Loucy (cell line): ENCODE results near the gene TM4SF1.

Source experiments
- H2AFZ ChIP-seq: fragments of 200-600 bp; sonication (generic); 2 replicates; pipeline ENCODE4 v1.6.0; 2016; ENCODE audit warnings: antibody characterized with exemption, mild to moderate bottlenecking, low read length, moderate library complexity
- H3F3A ChIP-seq: fragments of 200-600 bp; 2 replicates; pipeline ENCODE4 v1.6.0; 2016; ENCODE audit warnings: antibody characterized with exemption, low read depth, mild to moderate bottlenecking
- H3K27me3 ChIP-seq: fragments of 200-600 bp; sonication (generic); 2 replicates; pipeline ENCODE4 v1.6.1; 2014; ENCODE audit warnings: low read length, mild to moderate bottlenecking; ENCODE audit not compliant: insufficient read depth, poor library complexity, severe bottlenecking
- H3K36me3 ChIP-seq: fragments of 200-600 bp; sonication (generic); 2 replicates; pipeline ENCODE4 v1.6.1; 2016; ENCODE audit warnings: low read length; ENCODE audit not compliant: insufficient read depth
- H3K4me1 ChIP-seq: fragments of 200-600 bp; sonication (generic); 2 replicates; pipeline ENCODE4 v1.5.1; 2014; ENCODE audit warnings: low read length, mild to moderate bottlenecking; ENCODE audit not compliant: insufficient read depth, poor library complexity, severe bottlenecking
- H3K4me2 ChIP-seq: fragments of 200-600 bp; sonication (generic); 2 replicates; pipeline ENCODE4 v1.6.0; 2014; ENCODE audit warnings: antibody characterized with exemption, low read length, low read depth, mild to moderate bottlenecking; ENCODE audit not compliant: poor library complexity, severe bottlenecking
- H3K4me3 ChIP-seq: fragments of 200-600 bp; sonication (generic); 2 replicates; pipeline ENCODE4 v1.5.1; 2014; ENCODE audit warnings: low read length, mild to moderate bottlenecking, mixed read lengths; ENCODE audit not compliant: poor library complexity, severe bottlenecking
- H3K79me2 ChIP-seq: fragments of 200-600 bp; sonication (generic); 2 replicates; pipeline ENCODE4 v1.6.1; 2014; ENCODE audit warnings: low read length; ENCODE audit not compliant: insufficient read depth
- H3K9ac ChIP-seq: fragments of 200-600 bp; sonication (generic); 2 replicates; pipeline ENCODE4 v1.6.0; 2014; ENCODE audit warnings: mild to moderate bottlenecking, low read depth, low read length, moderate library complexity; ENCODE audit not compliant: poor library complexity, severe bottlenecking
- H3K9me2 ChIP-seq: fragments of 200-600 bp; sonication (generic); replicated peaks from 2 replicates; pipeline ENCODE4 v1.6.1; 2016; ENCODE audit warnings: low read depth, low read length, mixed read lengths
- H3K9me3 ChIP-seq: fragments of 200-600 bp; sonication (generic); 2 replicates; pipeline ENCODE4 v1.6.1; 2014; ENCODE audit warnings: mild to moderate bottlenecking, antibody characterized with exemption, low read length, low read depth; ENCODE audit not compliant: insufficient read depth
- H4K20me1 ChIP-seq: fragments of 200-600 bp; sonication (generic); 2 replicates; pipeline ENCODE4 v1.6.0; 2014; ENCODE audit warnings: antibody characterized with exemption, low read length, mild to moderate bottlenecking; ENCODE audit not compliant: insufficient read depth, poor library complexity, severe bottlenecking
- CTCF ChIP-seq: fragments of 200-600 bp; sonication (generic); conservative IDR thresholded peaks from 2 replicates; pipeline ENCODE4 v1.5.1; 2014; ENCODE audit warnings: mild to moderate bottlenecking, antibody characterized with exemption, low read length
- EZH2phosphoT487 ChIP-seq: fragments of 200-600 bp; IDR thresholded peaks from 2 replicates; pipeline ENCODE4 v1.6.1; 2018; ENCODE audit warnings: antibody characterized with exemption, mild to moderate bottlenecking, moderate library complexity, borderline replicate concordance

The TM4SF1 gene

GRCh38 chr3:149421764-149422163 lies 44.3 kb upstream of the TM4SF1 start:
- TF ChIP-seq CTCF (no peak), EZH2phosphoT487 (no peak)
- no peak overlapping the region for H3K4me3 ChIP-seq
- no peaks in the 10 kb centered on the region for H3K79me2 ChIP-seq
- H4K20me1 ChIP-seq, result no peaks in the 10 kb centered on the region
- no peaks in the 10 kb centered on the region for H3K4me1 ChIP-seq
- no peaks in the 10 kb centered on the region for H3K9me3 ChIP-seq
- H3K27me3 ChIP-seq, result no peaks in the 10 kb centered on the region
- no peak overlapping the region for H2AFZ ChIP-seq
- no peaks in the 10 kb centered on the region for H3F3A ChIP-seq
- no peaks in the 10 kb centered on the region for H3K36me3 ChIP-seq
- H3K9me2 ChIP-seq, result no peaks in the 10 kb centered on the region
- no peak overlapping the region for H3K4me2 ChIP-seq
- H3K9ac ChIP-seq, result no peak overlapping the region

GRCh38 chr3:149419816-149420215 lies 42.4 kb upstream of the TM4SF1 start:
- no peaks in the 10 kb centered on the region for H3K4me1 ChIP-seq
- H4K20me1 ChIP-seq, result no peaks in the 10 kb centered on the region
- no peaks in the 10 kb centered on the region for H3K79me2 ChIP-seq
- H3K36me3 ChIP-seq, result no peaks in the 10 kb centered on the region
- no peaks in the 10 kb centered on the region for H3K9me2 ChIP-seq
- no peak for TF ChIP-seq CTCF
- TF ChIP-seq EZH2phosphoT487, result no peak
- H3K27me3 ChIP-seq, result no peaks in the 10 kb centered on the region
- H3K4me2 ChIP-seq, result no peak overlapping the region
- no peak overlapping the region for H2AFZ ChIP-seq
- no peak overlapping the region for H3K9ac ChIP-seq
- H3K9me3 ChIP-seq, result no peaks in the 10 kb centered on the region
- no peak overlapping the region for H3K4me3 ChIP-seq
- H3F3A ChIP-seq, result no peaks in the 10 kb centered on the region

- no peaks in the 10 kb centered on the region for H3K27me3 ChIP-seq
- H2AFZ ChIP-seq, result no peak overlapping the region
- H3K4me1 ChIP-seq, result no peaks in the 10 kb centered on the region
- no peaks in the 10 kb centered on the region for H3F3A ChIP-seq
- TF ChIP-seq CTCF, result no peak
- no peak for TF ChIP-seq EZH2phosphoT487
- no peak overlapping the region for H3K9ac ChIP-seq
- H3K4me2 ChIP-seq, result no peak overlapping the region
- no peaks in the 10 kb centered on the region for H4K20me1 ChIP-seq
- H3K9me3 ChIP-seq, result no peaks in the 10 kb centered on the region
- H3K79me2 ChIP-seq, result no peaks in the 10 kb centered on the region
- no peaks in the 10 kb centered on the region for H3K9me2 ChIP-seq
- H3K36me3 ChIP-seq, result no peaks in the 10 kb centered on the region
- H3K4me3 ChIP-seq, result no peak overlapping the region
Measured at GRCh38 chr3:149417727-149418126, 40.3 kb upstream of the TM4SF1 start.
